CD4-positive, alpha-beta T cell treated with Interleukin-10 for 1 hour (primary cell): ENCODE measurements around the gene TM9SF3.
"Not testable (repeated sequence)": the region's sequence is repeated elsewhere in the genome, so short reads cannot be mapped to it uniquely, and the experiment has no call there.

ENCODE experiments used
- DNase-seq: peaks from one replicate; pipeline ENCODE4 v3.0.0-alpha.2; 2020

The TM9SF3 gene

GRCh38 chr10:96560966-96561887 lies 25.6 kb downstream of the TM9SF3 start:
- no peak for DNase-seq

- DNase-seq: no peak
Measured at GRCh38 chr10:96560489-96560888, 26.3 kb downstream of the TM9SF3 start.

GRCh38 chr10:96556003-96556402 lies 30.8 kb downstream of the TM9SF3 start:
- peak; percentile 8 for DNase-seq

- DNase-seq: no peak
Measured at GRCh38 chr10:96555330-96555729, 31.5 kb downstream of the TM9SF3 start.

GRCh38 chr10:96548589-96548988 lies 38.2 kb downstream of the TM9SF3 start:
- DNase-seq: no peak

- DNase-seq: not testable (repeated sequence)
Measured at GRCh38 chr10:96545558-96545957, 41.3 kb downstream of the TM9SF3 start.

- DNase-seq: no peak
Measured at GRCh38 chr10:96541921-96542320, 44.9 kb downstream of the TM9SF3 start.

GRCh38 chr10:96540240-96540639 lies 46.6 kb downstream of the TM9SF3 start:
- DNase-seq: no peak

- no peak for DNase-seq
Measured at GRCh38 chr10:96538683-96539082, 48.1 kb downstream of the TM9SF3 start.

- DNase-seq: no peak
Measured at GRCh38 chr10:96536129-96536528, 50.7 kb downstream of the TM9SF3 start.

- DNase-seq: no peak
Measured at GRCh38 chr10:96532523-96532922, 54.3 kb downstream of the TM9SF3 start.

GRCh38 chr10:96529634-96530279 lies 57.1 kb downstream of the TM9SF3 start:
- no peak for DNase-seq

GRCh38 chr10:96524741-96525140 lies 62.1 kb downstream of the TM9SF3 start:
- no peak for DNase-seq

- no peak for DNase-seq
Measured at GRCh38 chr10:96517284-96517683, 69.5 kb downstream of the TM9SF3 start.

GRCh38 chr10:96516337-96516736 lies 70.5 kb downstream of the TM9SF3 start:
- DNase-seq: no peak

- peak; percentile 54 for DNase-seq
Measured at GRCh38 chr10:96513698-96514561, 72.9 kb downstream of the TM9SF3 start, which contains the start of gene TLL2. TSS of gene TLL2 (minus strand) at chr10:96513926. CDS start at chr10:96513685, 241 bp downstream.

GRCh38 chr10:96513305-96513697 lies 73.5 kb downstream of the TM9SF3 start:
- peak; percentile 41 for DNase-seq

GRCh38 chr10:96512524-96513304 lies 74.1 kb downstream of the TM9SF3 start:
- DNase-seq: no peak

GRCh38 chr10:96511044-96511945 lies 75.5 kb downstream of the TM9SF3 start:
- peak; percentile 16 for DNase-seq

GRCh38 chr10:96509017-96509641 lies 77.7 kb downstream of the TM9SF3 start:
- DNase-seq: no peak

GRCh38 chr10:96507044-96507443 lies 79.8 kb downstream of the TM9SF3 start:
- DNase-seq: no peak
